K562 (cell line): Measurements from ENCODE around the gene RAB7A. TPM values are rescaled to one million over a fixed set of nuclear protein-coding genes. Genes with fewer than 3 reads are reported as not detected.
"Not testable (repeated sequence)": the region's sequence is repeated elsewhere in the genome, so short reads cannot be mapped to it uniquely, and the experiment has no call there.

Source experiments
- ATAC-seq: fragments of 200-7000 bp; cut with Tn5 transposase; 3 replicates; pipeline ENCODE4 v1.9.1; 2020; ENCODE audit warnings: moderate library complexity
- BruUV-seq: library from RNA; stranded (reverse); fragments of 400-500 nt; replicated peaks from 2 replicates; lab custom pipeline; 2021; lab: Mats Ljungman, UMichigan
- CTCF ChIA-PET: fragments of 300-600 bp; formaldehyde crosslinking; extraction: SDS; loops from one replicate; lab custom pipeline; 2021; ENCODE audit warnings: low intra/inter-chr PET ratio; lab: Yijun Ruan, JAX
- POLR2A ChIA-PET: fragments of 300-600, 350-650 bp; sonication (Branson Sonifier 250); formaldehyde crosslinking; extraction: SDS; loops from one replicate; lab custom pipeline; 2021; ENCODE audit warnings: antibody characterized with exemption, inconsistent platforms; lab: Yijun Ruan, JAX
- DNase-seq, 4 experiments: peaks; one replicate each; pipeline versions ENCODE4 v3.0.0 to v3.0.0-alpha.2; 2011 to 2018; ENCODE audit warnings: low spot score in 3 of 4, mixed read lengths in 3 of 4; ENCODE audit errors: extremely low read depth in 1 of 4
- FAIRE-seq: peaks from 2 replicates; lab custom pipeline; 2011; peaks lifted over from hg19 to GRCh38; lab: Jason Lieb, UNC
- H2AFZ ChIP-seq: 2 replicates; pipeline ENCODE4 v1.6.0; 2011; ENCODE audit warnings: low read depth, low read length, control low read depth, inconsistent platforms
- H3K27ac ChIP-seq: fragments of 200-600 bp; 3 replicates; pipeline ENCODE4 v1.8.0; 2011; ENCODE audit warnings: low read depth, mild to moderate bottlenecking, control low read depth, inconsistent platforms, low read length, moderate library complexity, mixed read lengths; ENCODE audit errors: extremely low read depth
- H3K27me3 ChIP-seq, 2 experiments: fragments of 300-600 bp in 1 of 2; 2 replicates in 1 of 2; 3 replicates in 1 of 2; pipeline versions ENCODE4 v1.6.0 to v1.8.0; 2011; ENCODE audit warnings: inconsistent platforms in 2 of 2, low read length in 2 of 2, mild to moderate bottlenecking in 1 of 2, mixed read lengths in 1 of 2, moderate library complexity in 1 of 2; ENCODE audit not compliant: control insufficient read depth in 2 of 2, insufficient read depth in 2 of 2
- H3K36me3 ChIP-seq: fragments of 300-600 bp; 3 replicates; pipeline ENCODE4 v1.8.0; 2011; ENCODE audit warnings: mild to moderate bottlenecking, low read length, inconsistent platforms; ENCODE audit not compliant: control insufficient read depth, insufficient read depth
- H3K4me1 ChIP-seq, 2 experiments: fragments of 200-600 bp in 1 of 2; replicated peaks in 1 of 2; 2 replicates in 1 of 2; 3 replicates in 1 of 2; pipeline versions ENCODE4 v1.5.1 to v1.8.0; 2011; ENCODE audit warnings: inconsistent platforms in 2 of 2, low read length in 2 of 2, mild to moderate bottlenecking in 1 of 2, mixed read lengths in 1 of 2, moderate library complexity in 1 of 2; ENCODE audit not compliant: control insufficient read depth in 2 of 2, insufficient read depth in 2 of 2
- H3K4me2 ChIP-seq: 2 replicates; pipeline ENCODE4 v1.6.1; 2011; ENCODE audit warnings: low read length, control low read depth, inconsistent platforms, mixed read lengths; ENCODE audit not compliant: insufficient read depth
- H3K4me3 ChIP-seq: fragments of 200-600 bp; sonication (generic), shearing (Covaris generic); 2 replicates; pipeline ENCODE4 v1.5.1; 2016; ENCODE audit warnings: control low read depth, inconsistent platforms
- H3K79me2 ChIP-seq: fragments of 200-600 bp; 3 replicates; pipeline ENCODE4 v1.8.0; 2011; ENCODE audit warnings: low read length, inconsistent platforms; ENCODE audit not compliant: control insufficient read depth, insufficient read depth
- H3K9ac ChIP-seq, 2 experiments: 2 replicates each; pipeline versions ENCODE4 v1.6.0 to v1.6.1; 2011; ENCODE audit warnings: low read depth in 2 of 2, low read length in 2 of 2, control low read depth in 1 of 2, inconsistent platforms in 1 of 2, mild to moderate bottlenecking in 1 of 2, mixed read lengths in 1 of 2; ENCODE audit not compliant: insufficient read depth in 1 of 2
- H3K9me1 ChIP-seq: one replicate; pipeline ENCODE4 v1.6.0; 2011; ENCODE audit warnings: inconsistent platforms, mild to moderate bottlenecking, low read length, moderate library complexity; ENCODE audit not compliant: control insufficient read depth, insufficient read depth
- H3K9me3 ChIP-seq: replicated peaks from 2 replicates; pipeline ENCODE4 v1.5.1; 2011; ENCODE audit warnings: low read depth, low read length, inconsistent platforms; ENCODE audit not compliant: control insufficient read depth, insufficient read depth
- H4K20me1 ChIP-seq: replicated peaks from 2 replicates; pipeline ENCODE4 v1.6.1; 2011; ENCODE audit warnings: low read length, inconsistent platforms, mixed read lengths; ENCODE audit not compliant: control insufficient read depth, insufficient read depth
- HSF4 ChIP-seq: fragments of 250-450 bp; sonication (Bioruptor Pico); IDR thresholded peaks from 2 replicates; pipeline ENCODE4 v2.1.2; 2022; ENCODE audit warnings: mild to moderate bottlenecking, moderate library complexity, borderline replicate concordance
- POLR2G ChIP-seq: fragments of 200-400 bp; formaldehyde crosslinking; IDR thresholded peaks from 2 replicates; pipeline ENCODE4 v1.6.1; 2017; ENCODE audit warnings: low read depth, mild to moderate bottlenecking, antibody characterized with exemption, low read length, moderate library complexity
- PTRF ChIP-seq: fragments of 450-650 bp; IDR thresholded peaks from 2 replicates; pipeline ENCODE4 v1.6.1; 2016; ENCODE audit warnings: mild to moderate bottlenecking, missing genetic modification characterization, missing compliant biosample characterization
- RBFOX2 ChIP-seq: fragments of 200-400 bp; formaldehyde crosslinking; IDR thresholded peaks from 2 replicates; pipeline ENCODE4 v1.6.1; 2017; ENCODE audit warnings: low read depth, mild to moderate bottlenecking, low read length, moderate library complexity
- ZNF274 ChIP-seq: IDR thresholded peaks from 2 replicates; pipeline ENCODE4 v1.6.1; 2011; ENCODE audit warnings: low read depth, mild to moderate bottlenecking, low read length, moderate library complexity, borderline replicate concordance
- WGBS: fragments of 100-300 bp; shearing (Covaris generic); methylation state at CpG from one replicate; pipeline ENCODE4 v1.1.6; 2016; ENCODE audit warnings: low coverage, mixed read lengths; ENCODE audit not compliant: insufficient coverage; ENCODE audit errors: missing lambda C conversion rate; 5-methylcytosine and 5-hydroxymethylcytosine counted together
- in situ Hi-C: fragments of 300-500 bp; cut with MboI; formaldehyde crosslinking; loops from 4 replicates; pipeline ENCODE4 v1.15.0; 2018; ENCODE audit warnings: inconsistent platforms, mixed read lengths
- intact Hi-C: fragments of 100-400 bp; cut with micrococcal nuclease; formaldehyde crosslinking; loops from 2 replicates; pipeline ENCODE4 v1.14.2; 2022
- polyA plus RNA-seq, 8 experiments: library from polyadenylated mRNA; depleted of rRNA in 4 of 8; stranded (reverse) in 5 of 8; unstranded in 3 of 8; fragments of >200 nt; fragmentation: Nextera tagmentation in 2 of 8; fragmentation: Illumina TruSeq in 1 of 8; extraction: Ambion mirVana in 2 of 8; extraction: Trizol in 1 of 8; gene quantifications; 2 replicates each; pipeline versions ENCODE4 v1.2.1 to v1.2.3, GENCODE V29; 2011 to 2014; ENCODE audit warnings: inconsistent platforms in 1 of 8, missing spikeins in 1 of 8
- total RNA-seq, 7 experiments: library from RNA; depleted of rRNA in 6 of 7; stranded (reverse); fragments of >200 nt in 6 of 7; fragmentation: Illumina TruSeq in 2 of 7; extraction: Trizol in 2 of 7; gene quantifications; 2 replicates each; pipeline versions ENCODE4 v1.2.1 to v1.2.3, GENCODE V29; 2011 to 2021; ENCODE audit warnings: low replicate concordance in 1 of 7

Gene RAB7A
- total and polyA plus RNA-seq, 9 of the 15 experiments (the other 6 are each of a cell fraction or from before 2014, with no cell fraction given): 30.9 to 204 (median 72.8) TPM

DNA sequence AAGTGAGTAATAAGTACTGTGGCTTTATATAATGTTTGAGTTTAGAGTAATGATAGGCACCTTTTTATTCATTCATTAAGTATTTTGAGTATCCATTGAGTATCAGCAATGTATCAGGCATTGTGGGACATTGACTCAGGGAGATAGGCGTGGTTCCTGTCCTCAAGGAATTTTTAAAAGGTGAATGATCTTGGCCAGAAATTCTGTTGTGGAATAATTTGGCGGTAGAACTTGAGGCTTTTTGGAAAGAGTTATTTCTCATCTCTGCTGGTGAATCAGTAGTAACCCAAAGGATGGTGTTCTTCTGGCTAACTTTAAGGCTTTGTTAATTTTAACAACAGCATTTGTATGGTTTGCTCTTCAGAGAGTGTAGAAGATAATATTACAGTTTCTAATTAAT, 2.0 kb downstream of the RAB7A start:
- no peaks in the 10 kb centered on the region for H3K9me3 ChIP-seq
- in situ Hi-C loops: no loop called here
- 7% methylated on average over 2 of the region's 2 CpGs for WGBS

DNA sequence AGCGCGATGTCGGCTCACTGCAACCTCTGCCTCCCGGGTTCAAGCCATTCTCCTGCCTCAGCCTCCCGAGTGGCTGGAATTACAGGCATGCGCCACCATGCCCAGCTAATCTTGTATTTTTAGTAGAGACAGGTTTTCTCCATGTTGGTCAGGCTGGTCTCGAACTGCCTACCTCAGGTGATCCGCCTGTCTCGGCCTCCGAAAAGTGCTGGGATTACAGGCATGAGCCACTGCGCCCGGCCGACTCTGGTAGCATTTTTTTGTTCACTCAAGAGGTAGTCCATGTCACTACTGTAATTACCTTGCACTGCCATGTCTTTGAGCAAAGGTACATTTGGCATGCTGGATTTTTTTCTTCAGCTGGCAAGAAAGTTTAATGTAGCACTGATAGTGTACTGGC, 2.5 kb downstream of the RAB7A start:
- TF ChIP-seq POLR2G (0 out of 2 replicates have a peak, but pooled peaks have one; percentile 15), RBFOX2 (peak; percentile 30; the same call in 1 of the 2 replicates)
- H3K27me3 ChIP-seq, H3K4me3 ChIP-seq, H3K9me1 ChIP-seq, ATAC-seq, in situ Hi-C loops, H2AFZ ChIP-seq, BruUV-seq, H3K9me3 ChIP-seq, H3K27ac ChIP-seq, DNase-seq, CTCF ChIA-PET, FAIRE-seq, intact Hi-C loops: not testable (repeated sequence)
- H3K4me1 ChIP-seq: peaks cover 18 to 37% of the 10 kb centered on the region in 2 experiments
- H4K20me1 ChIP-seq: peaks cover 56% of the 10 kb centered on the region
- peak overlapping the region; percentile 43 for H3K4me2 ChIP-seq
- peaks cover 81% of the 10 kb centered on the region for H3K79me2 ChIP-seq
- peaks cover 28% of the 10 kb centered on the region; the same call in 1 of the 3 replicates for H3K36me3 ChIP-seq
- POLR2A ChIA-PET: interaction anchor here (0.9 to 1.0 kb wide), 3 partner anchors 16 to 48 kb away, joined by 3 to 6 read pairs (median 3); no protein-coding TSS in a partner anchor
- peak overlapping the region; percentile 18 to 31; a peak in 3 of 4 replicates for H3K9ac ChIP-seq
- WGBS: 75% methylated on average over 11 of the region's 13 CpGs

More for the DNA sequence above, 2.0 kb downstream of the RAB7A start:
- FAIRE-seq: no peak
- BruUV-seq: no TSS peak
- Histone ChIP-seq H3K27ac (no peak overlapping the region), H3K27me3 (no peaks in the 10 kb centered on the region), H3K9me1 (no peaks in the 10 kb centered on the region), H3K4me3 (peak overlapping the region; percentile 99), H4K20me1 (peaks cover 52% of the 10 kb centered on the region), H3K36me3 (peaks cover 26% of the 10 kb centered on the region; the same call in 1 of the 3 replicates), H2AFZ (no peak overlapping the region), H3K9ac (peak overlapping the region in 1 of 2 experiments; percentile 91; a peak in 1 of 4 replicates), H3K4me2 (peak overlapping the region; percentile 96; the same call in 1 of the 2 replicates), H3K4me1 (peaks cover 18 to 42% of the 10 kb centered on the region in 2 experiments), H3K79me2 (peaks cover 75% of the 10 kb centered on the region)
- ChIA-PET CTCF (no interaction called here), POLR2A (interaction anchor here (0.7 to 1.5 kb wide), 2 partner anchors 10 to 48 kb away, joined by 3 to 4 read pairs; no protein-coding TSS in a partner anchor)
- no peak for DNase-seq
- TF ChIP-seq PTRF (no peak), HSF4 (CRISPR knock-in tag) (no peak), ZNF274 (no peak)
- ATAC-seq: no peak
- intact Hi-C loops: no loop called here
